NB4 (cell line): ENCODE data around the gene ABCG1.

Experiments
- CTCF ChIP-seq: IDR thresholded peaks from one replicate; pipeline ENCODE4 v1.5.1; 2012; ENCODE audit warnings: low read depth, low read length
- MYC ChIP-seq: IDR thresholded peaks from 2 replicates; pipeline ENCODE4 v1.6.1; 2011; ENCODE audit warnings: low read depth, low read length

- TF ChIP-seq CTCF (no peak), MYC (no peak)
Observed at GRCh38 chr21:42230636-42231035, 11.7 kb downstream of the ABCG1 start.
